ENCODE results near the gene SEMA6C. TPM values are rescaled to one million over a fixed set of nuclear protein-coding genes. Genes with fewer than 3 reads are reported as not detected.

The SEMA6C gene
- total RNA-seq, 1 experiment from 2014 or later = 8.2 TPM

DNA sequence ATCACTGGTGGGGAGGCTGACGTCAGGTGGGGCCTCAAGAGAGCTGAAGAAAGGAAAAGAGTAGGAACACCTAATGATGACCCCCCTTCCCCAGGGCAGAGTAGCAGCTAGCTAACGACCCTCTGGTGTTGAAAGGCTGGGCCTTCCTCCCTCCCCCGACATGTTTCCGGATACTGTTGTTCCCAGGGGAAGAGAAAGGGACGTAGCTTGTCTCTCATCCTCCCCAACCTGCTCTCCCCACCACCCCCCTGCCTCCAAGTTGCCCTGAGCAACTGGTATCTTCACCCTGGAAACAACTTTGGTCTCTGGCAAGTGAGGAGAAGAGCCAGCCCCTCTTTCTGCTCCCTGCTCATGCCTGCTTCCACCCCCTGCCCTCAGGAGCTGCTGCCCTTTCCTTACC lies 2.4 kb downstream of the SEMA6C start:
- Histone ChIP-seq H3K4me2 (ENCODE audit: low read length) (no peak overlapping the region), H3K79me2 (ENCODE audit: insufficient read depth, low read length) (no peaks in the 10 kb centered on the region), H3K4me3 (replicated peaks in 1 of 2; ENCODE audit: low read depth in 1 of 2, low read length in 2 of 2) (no peak overlapping the region), H3K27me3 (ENCODE audit: insufficient read depth, low read length) (no peaks in the 10 kb centered on the region), H3K4me1 (ENCODE audit: control insufficient read depth in 1 of 2, insufficient read depth in 2 of 2, low read length in 2 of 2) (peaks cover 8 to 17% of the 10 kb centered on the region in 2 experiments; a peak in 3 of 4 replicates), H3K9me2 (ENCODE audit: insufficient read depth) (no peaks in the 10 kb centered on the region), H3K9me3 (ENCODE audit: control insufficient read depth in 1 of 2, insufficient read depth in 1 of 2, low read depth in 1 of 2, low read length in 2 of 2) (no peaks in the 10 kb centered on the region), H3K27ac (ENCODE audit: low read depth, low read length) (no peak overlapping the region), H2AFZ (ENCODE audit: low read depth, low read length, poor library complexity, severe bottlenecking) (no peak overlapping the region), H4K20me1 (ENCODE audit: insufficient read depth) (no peaks in the 10 kb centered on the region), H3K9ac (ENCODE audit: low read length) (no peak overlapping the region), H3K36me3 (ENCODE audit: control insufficient read depth in 1 of 2, insufficient read depth in 2 of 2, low read length in 2 of 2) (no peaks in the 10 kb centered on the region)
- ChIA-PET CTCF (interaction anchor here (1.7 kb wide), 1 partner anchor 44 kb away, joined by 7 read pairs; no protein-coding TSS in a partner anchor), POLR2A (no interaction called here), RAD21 (ENCODE audit: low non-redundant PET in 1 of 2, low total read pairs in 2 of 2, uncharacterized antibody in 2 of 2, unreplicated experiment in 2 of 2) (no interaction called here)
- intact Hi-C loops (cut with micrococcal nuclease) = no loop called here
- BruUV-seq (replicated peaks) = no TSS peak
- ATAC-seq = no peak
- TF ChIP-seq ZBTB33 (IDR thresholded peaks at IDR 0.05; ENCODE audit: extremely low read depth, insufficient replicate concordance, low read length) (no peak), SIN3A (IDR thresholded peaks at IDR 0.05; ENCODE audit: low read depth) (no peak), SP1 (IDR thresholded peaks at IDR 0.05; ENCODE audit: low read depth) (no peak), CEBPB (IDR thresholded peaks at IDR 0.05; ENCODE audit: low read depth) (no peak), EZH2 (IDR thresholded peaks at IDR 0.05) (no peak), FOSL1 (IDR thresholded peaks at IDR 0.05; ENCODE audit: low read depth) (no peak), EZH2phosphoT487 (IDR thresholded peaks at IDR 0.05; ENCODE audit: borderline replicate concordance) (no peak), EGR1 (IDR thresholded peaks at IDR 0.05; ENCODE audit: low read depth) (no peak), JUND (IDR thresholded peaks at IDR 0.05) (no peak), POLR2AphosphoS5 (IDR thresholded peaks at IDR 0.05; ENCODE audit: low read depth, low read length) (no peak), REST (IDR thresholded peaks at IDR 0.05; ENCODE audit: low read depth) (no peak), ZNF274 (IDR thresholded peaks at IDR 0.05; ENCODE audit: low read depth, low read length) (no peak), POLR2A (IDR thresholded peaks at IDR 0.05; ENCODE audit: borderline replicate concordance, extremely low read depth, insufficient read depth, insufficient read length) (no peak), CTCF (IDR thresholded peaks at IDR 0.05 in 2 of 3, conservative IDR thresholded peaks at IDR 0.05 in 1 of 3; ENCODE audit: borderline replicate concordance in 1 of 3, insufficient read depth in 1 of 3, low read depth in 2 of 3, low read length in 2 of 3) (no peak)
- TF ChIP-seq, protein P1, sequence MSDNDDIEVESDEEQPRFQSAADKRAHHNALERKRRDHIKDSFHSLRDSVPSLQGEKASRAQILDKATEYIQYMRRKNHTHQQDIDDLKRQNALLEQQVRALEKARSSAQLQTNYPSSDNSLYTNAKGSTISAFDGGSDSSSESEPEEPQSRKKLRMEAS (IDR thresholded peaks at IDR 0.05) = no peak
- TF ChIP-seq, protein P2, sequence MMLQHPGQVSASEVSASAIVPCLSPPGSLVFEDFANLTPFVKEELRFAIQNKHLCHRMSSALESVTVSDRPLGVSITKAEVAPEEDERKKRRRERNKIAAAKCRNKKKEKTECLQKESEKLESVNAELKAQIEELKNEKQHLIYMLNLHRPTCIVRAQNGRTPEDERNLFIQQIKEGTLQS (IDR thresholded peaks at IDR 0.05) = no peak
- no peak for DNase-seq (ENCODE audit: low read depth, low spot score)

All from HCT116 (cell line).